HepG2 (cell line): ENCODE measurements around the gene MIDN. TPM values are rescaled to one million over a fixed set of nuclear protein-coding genes. Genes with fewer than 3 reads are reported as not detected.
A peak's percentile ranks its signal among the peaks of the same experiment; 100 is the strongest.

Source experiments
- CCDC6 ChIP-seq: sonication (generic); formaldehyde crosslinking; IDR thresholded peaks from 2 replicates; pipeline ENCODE4 v1.8.1; 2022; ENCODE audit warnings: mild to moderate bottlenecking, missing genetic modification reagents, moderate library complexity
- HIVEP1 ChIP-seq: sonication (generic); formaldehyde crosslinking; IDR thresholded peaks from 2 replicates; pipeline ENCODE4 v1.4.0; 2020; ENCODE audit warnings: mild to moderate bottlenecking, missing genetic modification reagents
- KMT2B ChIP-seq: IDR thresholded peaks from 2 replicates; pipeline ENCODE4 v1.6.1; 2016; ENCODE audit warnings: missing genetic modification reagents, missing compliant biosample characterization
- PCBP2 ChIP-seq: fragments of 200-400 bp; formaldehyde crosslinking; optimal IDR thresholded peaks from 2 replicates; pipeline ENCODE3; 2018; ENCODE audit warnings: low read length, low read depth; ENCODE audit not compliant: poor library complexity, severe bottlenecking
- RAD51 ChIP-seq: fragments of 450-650 bp; IDR thresholded peaks from 2 replicates; pipeline ENCODE4 v1.6.1; 2016; ENCODE audit warnings: borderline replicate concordance
- RFX1 ChIP-seq: fragments of 450-650 bp; IDR thresholded peaks from 2 replicates; pipeline ENCODE4 v1.6.1; 2017
- SIX1 ChIP-seq: sonication (generic); formaldehyde crosslinking; IDR thresholded peaks from 2 replicates; pipeline ENCODE4 v1.4.0; 2020; ENCODE audit warnings: missing genetic modification reagents, borderline replicate concordance
- SP4 ChIP-seq: sonication (generic); formaldehyde crosslinking; IDR thresholded peaks from 2 replicates; pipeline ENCODE4 v1.8.1; 2023; ENCODE audit warnings: mild to moderate bottlenecking, missing genetic modification reagents
- TEAD3 ChIP-seq: optimal IDR thresholded peaks from 2 replicates; pipeline ENCODE3; 2016; ENCODE audit warnings: borderline replicate concordance
- TP53 ChIP-seq: sonication (generic); formaldehyde crosslinking; conservative IDR thresholded peaks from 2 replicates; pipeline ENCODE4 v1.4.0; 2020; ENCODE audit warnings: missing genetic modification reagents
- ZBTB21 ChIP-seq: sonication (generic); formaldehyde crosslinking; IDR thresholded peaks from 2 replicates; pipeline ENCODE4 v1.4.0; 2020; ENCODE audit warnings: missing genetic modification reagents
- ZNF234 ChIP-seq: sonication (generic); formaldehyde crosslinking; conservative IDR thresholded peaks from 2 replicates; pipeline ENCODE4 v1.5.1; 2020; ENCODE audit warnings: mild to moderate bottlenecking, missing genetic modification reagents
- ZNF460 ChIP-seq: sonication (generic); formaldehyde crosslinking; IDR thresholded peaks from 2 replicates; pipeline ENCODE4 v1.5.1; 2020; ENCODE audit warnings: missing genetic modification reagents, mild to moderate bottlenecking, borderline replicate concordance
- ZNF776 ChIP-seq: sonication (generic); formaldehyde crosslinking; IDR thresholded peaks from 2 replicates; pipeline ENCODE4 v1.4.0; 2020; ENCODE audit warnings: mild to moderate bottlenecking, missing genetic modification reagents
- polyA plus RNA-seq, 8 experiments: library from polyadenylated mRNA; depleted of rRNA in 3 of 8; stranded (reverse) in 7 of 8; unstranded in 1 of 8; fragments of >200 nt; fragmentation: Illumina TruSeq in 4 of 8; extraction: Trizol in 4 of 8; gene quantifications; 2 replicates each; pipeline versions ENCODE4 v1.2.1 to v1.2.3, GENCODE V29; 2011 to 2016; ENCODE audit warnings: low read depth in 4 of 8, missing spikeins in 1 of 8, mixed read lengths in 1 of 8; ENCODE audit not compliant: insufficient read depth in 1 of 8
- total RNA-seq, 5 experiments: library from RNA; depleted of rRNA; stranded (reverse); fragments of >200 nt; fragmentation: Illumina TruSeq; extraction: Trizol; gene quantifications; 2 replicates each; pipeline ENCODE4 v1.2.3, GENCODE V29; 2016; ENCODE audit warnings: low read depth in 1 of 5
- TF ChIP-seq, protein P1 (sequence below): sonication (generic); formaldehyde crosslinking; conservative IDR thresholded peaks from 2 replicates; pipeline ENCODE4 v1.8.0; 2022; ENCODE audit warnings: mild to moderate bottlenecking, moderate library complexity, missing genetic modification reagents
- TF ChIP-seq, protein P2 (sequence below): sonication (generic); formaldehyde crosslinking; IDR thresholded peaks from 2 replicates; pipeline ENCODE4 v1.9.0; 2021; ENCODE audit warnings: missing genetic modification reagents, borderline replicate concordance
- TF ChIP-seq, protein P3 (sequence below), 2 experiments: sonication (generic) in 1 of 2; formaldehyde crosslinking in 1 of 2; IDR thresholded peaks; 2 replicates each; pipeline versions ENCODE4 v1.5.1 to v1.6.1; 2011 to 2020; ENCODE audit warnings: borderline replicate concordance in 1 of 2, low read depth in 1 of 2, low read length in 1 of 2, mild to moderate bottlenecking in 1 of 2, missing genetic modification reagents in 1 of 2, moderate library complexity in 1 of 2
- TF ChIP-seq, protein P4 (sequence below): sonication (generic); formaldehyde crosslinking; IDR thresholded peaks from 2 replicates; pipeline ENCODE4 v1.4.0; 2020; ENCODE audit warnings: mild to moderate bottlenecking, missing genetic modification reagents
- TF ChIP-seq, protein P5 (sequence below): sonication (generic); formaldehyde crosslinking; IDR thresholded peaks from 2 replicates; pipeline ENCODE4 v1.5.0; 2020; ENCODE audit warnings: mild to moderate bottlenecking, missing genetic modification reagents, moderate library complexity
- TF ChIP-seq, protein P6 (sequence below): sonication (generic); formaldehyde crosslinking; IDR thresholded peaks from 2 replicates; pipeline ENCODE4 v1.5.0; 2020; ENCODE audit warnings: missing genetic modification reagents

Gene MIDN
- total and polyA plus RNA-seq, 2 of the 13 experiments (the other 11 are each of a cell fraction or from before 2014, with no cell fraction given) = 8.4 to 18.0 TPM

DNA sequence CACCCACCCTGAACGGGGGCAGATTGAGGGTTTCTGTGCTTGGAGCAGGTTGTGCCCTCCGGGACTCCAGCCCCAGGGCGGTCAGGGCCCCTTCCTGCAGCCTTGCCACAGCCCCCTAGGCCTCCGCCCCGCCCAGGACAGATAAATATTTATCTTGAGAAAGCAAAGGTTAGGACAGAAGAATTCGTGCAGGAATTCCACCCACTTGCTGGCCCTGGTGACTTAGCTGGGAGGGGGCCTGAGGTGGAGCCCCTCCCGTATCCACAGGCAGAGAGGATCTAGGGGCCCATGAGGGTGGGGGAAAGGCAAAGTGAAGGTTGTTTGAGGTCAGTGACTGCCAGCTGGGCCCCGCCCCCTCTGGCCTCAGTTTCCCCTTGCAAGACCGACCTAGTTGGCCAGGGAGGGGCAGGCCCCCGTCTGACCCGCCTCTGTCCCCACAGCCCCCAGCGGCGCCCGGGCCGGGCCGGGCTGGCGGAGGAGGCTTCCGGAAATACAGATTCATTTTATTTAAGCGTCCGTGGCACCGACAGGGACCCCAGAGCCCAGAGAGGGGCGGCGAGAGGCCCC lies 5.2 kb downstream of the MIDN start (continued):
- TF ChIP-seq TP53 (CRISPR knock-in tag) (no peak), PCBP2 (no peak), SIX1 (CRISPR knock-in tag) (no peak), RAD51 (no peak), ZNF234 (CRISPR knock-in tag) (no peak), ZNF776 (CRISPR knock-in tag) (no peak), ZNF460 (no peak), CCDC6 (CRISPR knock-in tag) (no peak; the same call in 1 of the 2 replicates), KMT2B (CRISPR knock-in tag) (no peak), HIVEP1 (peak; percentile 91), TEAD3 (CRISPR knock-in tag) (peak; percentile 86), ZBTB21 (CRISPR knock-in tag) (no peak), SP4 (CRISPR knock-in tag) (no peak), RFX1 (no peak)
- TF ChIP-seq, protein P1, sequence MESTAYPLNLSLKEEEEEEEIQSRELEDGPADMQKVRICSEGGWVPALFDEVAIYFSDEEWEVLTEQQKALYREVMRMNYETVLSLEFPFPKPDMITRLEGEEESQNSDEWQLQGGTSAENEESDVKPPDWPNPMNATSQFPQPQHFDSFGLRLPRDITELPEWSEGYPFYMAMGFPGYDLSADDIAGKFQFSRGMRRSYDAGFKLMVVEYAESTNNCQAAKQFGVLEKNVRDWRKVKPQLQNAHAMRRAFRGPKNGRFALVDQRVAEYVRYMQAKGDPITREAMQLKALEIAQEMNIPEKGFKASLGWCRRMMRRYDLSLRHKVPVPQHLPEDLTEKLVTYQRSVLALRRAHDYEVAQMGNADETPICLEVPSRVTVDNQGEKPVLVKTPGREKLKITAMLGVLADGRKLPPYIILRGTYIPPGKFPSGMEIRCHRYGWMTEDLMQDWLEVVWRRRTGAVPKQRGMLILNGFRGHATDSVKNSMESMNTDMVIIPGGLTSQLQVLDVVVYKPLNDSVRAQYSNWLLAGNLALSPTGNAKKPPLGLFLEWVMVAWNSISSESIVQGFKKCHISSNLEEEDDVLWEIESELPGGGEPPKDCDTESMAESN (CRISPR knock-in tag) = no peak
- TF ChIP-seq, protein P2, sequence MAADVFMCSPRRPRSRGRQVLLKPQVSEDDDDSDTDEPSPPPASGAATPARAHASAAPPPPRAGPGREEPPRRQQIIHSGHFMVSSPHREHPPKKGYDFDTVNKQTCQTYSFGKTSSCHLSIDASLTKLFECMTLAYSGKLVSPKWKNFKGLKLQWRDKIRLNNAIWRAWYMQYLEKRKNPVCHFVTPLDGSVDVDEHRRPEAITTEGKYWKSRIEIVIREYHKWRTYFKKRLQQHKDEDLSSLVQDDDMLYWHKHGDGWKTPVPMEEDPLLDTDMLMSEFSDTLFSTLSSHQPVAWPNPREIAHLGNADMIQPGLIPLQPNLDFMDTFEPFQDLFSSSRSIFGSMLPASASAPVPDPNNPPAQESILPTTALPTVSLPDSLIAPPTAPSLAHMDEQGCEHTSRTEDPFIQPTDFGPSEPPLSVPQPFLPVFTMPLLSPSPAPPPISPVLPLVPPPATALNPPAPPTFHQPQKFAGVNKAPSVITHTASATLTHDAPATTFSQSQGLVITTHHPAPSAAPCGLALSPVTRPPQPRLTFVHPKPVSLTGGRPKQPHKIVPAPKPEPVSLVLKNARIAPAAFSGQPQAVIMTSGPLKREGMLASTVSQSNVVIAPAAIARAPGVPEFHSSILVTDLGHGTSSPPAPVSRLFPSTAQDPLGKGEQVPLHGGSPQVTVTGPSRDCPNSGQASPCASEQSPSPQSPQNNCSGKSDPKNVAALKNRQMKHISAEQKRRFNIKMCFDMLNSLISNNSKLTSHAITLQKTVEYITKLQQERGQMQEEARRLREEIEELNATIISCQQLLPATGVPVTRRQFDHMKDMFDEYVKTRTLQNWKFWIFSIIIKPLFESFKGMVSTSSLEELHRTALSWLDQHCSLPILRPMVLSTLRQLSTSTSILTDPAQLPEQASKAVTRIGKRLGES (CRISPR knock-in tag) = no peak
- TF ChIP-seq, protein P3, sequence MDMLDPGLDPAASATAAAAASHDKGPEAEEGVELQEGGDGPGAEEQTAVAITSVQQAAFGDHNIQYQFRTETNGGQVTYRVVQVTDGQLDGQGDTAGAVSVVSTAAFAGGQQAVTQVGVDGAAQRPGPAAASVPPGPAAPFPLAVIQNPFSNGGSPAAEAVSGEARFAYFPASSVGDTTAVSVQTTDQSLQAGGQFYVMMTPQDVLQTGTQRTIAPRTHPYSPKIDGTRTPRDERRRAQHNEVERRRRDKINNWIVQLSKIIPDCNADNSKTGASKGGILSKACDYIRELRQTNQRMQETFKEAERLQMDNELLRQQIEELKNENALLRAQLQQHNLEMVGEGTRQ (IDR thresholded peaks at IDR 0.05; ENCODE audit: low read depth, low read length) = no peak
- TF ChIP-seq, protein P3 (CRISPR knock-in tag; IDR thresholded peaks at IDR 0.05; ENCODE audit: borderline replicate concordance) = no peak
- TF ChIP-seq, protein P4, sequence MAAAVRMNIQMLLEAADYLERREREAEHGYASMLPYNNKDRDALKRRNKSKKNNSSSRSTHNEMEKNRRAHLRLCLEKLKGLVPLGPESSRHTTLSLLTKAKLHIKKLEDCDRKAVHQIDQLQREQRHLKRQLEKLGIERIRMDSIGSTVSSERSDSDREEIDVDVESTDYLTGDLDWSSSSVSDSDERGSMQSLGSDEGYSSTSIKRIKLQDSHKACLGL (CRISPR knock-in tag) = no peak
- TF ChIP-seq, protein P5, sequence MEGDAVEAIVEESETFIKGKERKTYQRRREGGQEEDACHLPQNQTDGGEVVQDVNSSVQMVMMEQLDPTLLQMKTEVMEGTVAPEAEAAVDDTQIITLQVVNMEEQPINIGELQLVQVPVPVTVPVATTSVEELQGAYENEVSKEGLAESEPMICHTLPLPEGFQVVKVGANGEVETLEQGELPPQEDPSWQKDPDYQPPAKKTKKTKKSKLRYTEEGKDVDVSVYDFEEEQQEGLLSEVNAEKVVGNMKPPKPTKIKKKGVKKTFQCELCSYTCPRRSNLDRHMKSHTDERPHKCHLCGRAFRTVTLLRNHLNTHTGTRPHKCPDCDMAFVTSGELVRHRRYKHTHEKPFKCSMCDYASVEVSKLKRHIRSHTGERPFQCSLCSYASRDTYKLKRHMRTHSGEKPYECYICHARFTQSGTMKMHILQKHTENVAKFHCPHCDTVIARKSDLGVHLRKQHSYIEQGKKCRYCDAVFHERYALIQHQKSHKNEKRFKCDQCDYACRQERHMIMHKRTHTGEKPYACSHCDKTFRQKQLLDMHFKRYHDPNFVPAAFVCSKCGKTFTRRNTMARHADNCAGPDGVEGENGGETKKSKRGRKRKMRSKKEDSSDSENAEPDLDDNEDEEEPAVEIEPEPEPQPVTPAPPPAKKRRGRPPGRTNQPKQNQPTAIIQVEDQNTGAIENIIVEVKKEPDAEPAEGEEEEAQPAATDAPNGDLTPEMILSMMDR (CRISPR knock-in tag) = no peak; the same call in 1 of the 2 replicates
- TF ChIP-seq, protein P6, sequence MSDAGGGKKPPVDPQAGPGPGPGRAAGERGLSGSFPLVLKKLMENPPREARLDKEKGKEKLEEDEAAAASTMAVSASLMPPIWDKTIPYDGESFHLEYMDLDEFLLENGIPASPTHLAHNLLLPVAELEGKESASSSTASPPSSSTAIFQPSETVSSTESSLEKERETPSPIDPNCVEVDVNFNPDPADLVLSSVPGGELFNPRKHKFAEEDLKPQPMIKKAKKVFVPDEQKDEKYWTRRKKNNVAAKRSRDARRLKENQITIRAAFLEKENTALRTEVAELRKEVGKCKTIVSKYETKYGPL (CRISPR knock-in tag) = no peak
